GM21423 (cell line): ENCODE measurements around the gene STAU1.
"Not testable (repeated sequence)": the region's sequence is repeated elsewhere in the genome, so short reads cannot be mapped to it uniquely, and the experiment has no call there.

Experiments
- ATAC-seq: cut with Tn5 transposase; IDR thresholded peaks from one replicate; pipeline ENCODE4 v1.9.1; 2021; ENCODE audit warnings: mild to moderate bottlenecking, moderate library complexity; ENCODE audit not compliant: unreplicated experiment

Gene STAU1

GRCh38 chr20:49187851-49188641 lies at the start of gene STAU1:
TSS of gene STAU1 (minus strand) at chr20:49188334. CDS start at chr20:49166201, 22,133 bp downstream.
- ATAC-seq = peak; percentile 91

- no peak for ATAC-seq
Measured at GRCh38 chr20:49237531-49237930, 49.4 kb upstream of the STAU1 start.

- ATAC-seq = no peak
Measured at GRCh38 chr20:49236301-49236700, 48.2 kb upstream of the STAU1 start.

- ATAC-seq = no peak
Measured at GRCh38 chr20:49234831-49235230, 46.7 kb upstream of the STAU1 start.

- ATAC-seq = no peak
Measured at GRCh38 chr20:49233226-49233625, 45.1 kb upstream of the STAU1 start.

- no peak for ATAC-seq
Measured at GRCh38 chr20:49231471-49231870, 43.3 kb upstream of the STAU1 start.

GRCh38 chr20:49230561-49231133 lies 42.5 kb upstream of the STAU1 start:
- no peak for ATAC-seq

GRCh38 chr20:49230021-49230420 lies 41.9 kb upstream of the STAU1 start:
- ATAC-seq = no peak

- no peak for ATAC-seq
Measured at GRCh38 chr20:49229381-49229780, 41.2 kb upstream of the STAU1 start.

GRCh38 chr20:49228676-49229075 lies 40.5 kb upstream of the STAU1 start:
- ATAC-seq = no peak

GRCh38 chr20:49225896-49226295 lies 37.8 kb upstream of the STAU1 start:
- ATAC-seq = no peak

GRCh38 chr20:49219924-49220831 lies 32.0 kb upstream of the STAU1 start:
- no peak for ATAC-seq

GRCh38 chr20:49219091-49219923 lies 31.2 kb upstream of the STAU1 start, which contains the start of gene DDX27:
TSS of gene DDX27 (plus strand) at chr20:49219416. CDS start at chr20:49219449, 33 bp downstream.
- ATAC-seq = peak; percentile 90

GRCh38 chr20:49218739-49219090 lies 30.6 kb upstream of the STAU1 start:
- ATAC-seq = not testable (repeated sequence)

GRCh38 chr20:49216991-49217578 lies 29.0 kb upstream of the STAU1 start:
- no peak for ATAC-seq

GRCh38 chr20:49215232-49215631 lies 27.1 kb upstream of the STAU1 start:
- ATAC-seq = no peak

- no peak for ATAC-seq
Measured at GRCh38 chr20:49214571-49214970, 26.4 kb upstream of the STAU1 start.

GRCh38 chr20:49210757-49211110 lies 22.6 kb upstream of the STAU1 start:
- ATAC-seq = no peak

GRCh38 chr20:49210101-49210756 lies 22.1 kb upstream of the STAU1 start:
- ATAC-seq = no peak

GRCh38 chr20:49207076-49207475 lies 18.9 kb upstream of the STAU1 start:
- ATAC-seq = no peak
